OCI-LY1 (cell line): ENCODE data around the gene PMAIP1.

ENCODE experiments used
- H2AFZ ChIP-seq: fragments of 200-600 bp; sonication (generic), shearing (Covaris generic); 2 replicates; pipeline ENCODE4 v1.6.0; 2014; ENCODE audit warnings: antibody characterized with exemption, mild to moderate bottlenecking, low read length
- H3F3A ChIP-seq: fragments of 200-600 bp; sonication (generic), shearing (Covaris generic); 2 replicates; pipeline ENCODE4 v1.6.0; 2014; ENCODE audit warnings: mild to moderate bottlenecking, antibody characterized with exemption, low read length, moderate library complexity; ENCODE audit not compliant: insufficient read depth
- H3K27ac ChIP-seq: fragments of 200-600 bp; sonication (generic); 2 replicates; pipeline ENCODE4 v1.5.1; 2014; ENCODE audit warnings: low read length, mixed run types, mild to moderate bottlenecking, low read depth; ENCODE audit not compliant: poor library complexity, severe bottlenecking
- H3K27me3 ChIP-seq: fragments of 200-600 bp; sonication (generic); 2 replicates; pipeline ENCODE4 v1.6.0; 2014; ENCODE audit warnings: antibody characterized with exemption, mild to moderate bottlenecking, low read length, moderate library complexity; ENCODE audit not compliant: insufficient read depth
- H3K36me3 ChIP-seq: fragments of 200-600 bp; sonication (generic); 2 replicates; pipeline ENCODE4 v1.6.1; 2014; ENCODE audit warnings: mild to moderate bottlenecking, antibody characterized with exemption, low read length, moderate library complexity, mixed read lengths; ENCODE audit not compliant: insufficient read depth
- H3K4me1 ChIP-seq: fragments of 200-600 bp; sonication (generic); 2 replicates; pipeline ENCODE4 v1.5.1; 2014; ENCODE audit warnings: mild to moderate bottlenecking, low read length, moderate library complexity; ENCODE audit not compliant: insufficient read depth, severe bottlenecking
- H3K4me2 ChIP-seq: fragments of 200-600 bp; sonication (generic), shearing (Covaris generic); 2 replicates; pipeline ENCODE4 v1.6.1; 2014; ENCODE audit warnings: low read length
- H3K4me3 ChIP-seq: fragments of 200-600 bp; sonication (generic); 2 replicates; pipeline ENCODE4 v1.5.1; 2014; ENCODE audit warnings: low read length, low read depth, mild to moderate bottlenecking, mixed read lengths; ENCODE audit not compliant: poor library complexity, severe bottlenecking
- H3K79me2 ChIP-seq: fragments of 200-600 bp; shearing (Covaris generic); 2 replicates; pipeline ENCODE4 v1.6.1; 2016; ENCODE audit warnings: mixed run types, low read length, mixed read lengths; ENCODE audit not compliant: insufficient read depth
- H3K9ac ChIP-seq: fragments of 200-600 bp; sonication (generic), shearing (Covaris generic); 2 replicates; pipeline ENCODE4 v1.6.1; 2014; ENCODE audit warnings: mild to moderate bottlenecking, low read length, mixed read lengths
- H3K9me2 ChIP-seq: fragments of 200-600 bp; sonication (generic), shearing (Covaris generic); 2 replicates; pipeline ENCODE4 v1.6.1; 2014; ENCODE audit warnings: low read depth, mild to moderate bottlenecking, low read length, mixed read lengths
- H3K9me3 ChIP-seq: fragments of 200-600 bp; shearing (Covaris generic); 2 replicates; pipeline ENCODE4 v1.6.1; 2014; ENCODE audit warnings: low read length, mixed read lengths
- H4K20me1 ChIP-seq: fragments of 200-600 bp; sonication (generic), shearing (Covaris generic); 2 replicates; pipeline ENCODE4 v1.6.0; 2016; ENCODE audit warnings: mild to moderate bottlenecking, low read length; ENCODE audit not compliant: insufficient read depth
- EZH2 ChIP-seq: fragments of 200-600 bp; sonication (generic), shearing (Covaris generic); IDR thresholded peaks from 2 replicates; pipeline ENCODE4 v1.8.0; 2017; ENCODE audit warnings: borderline replicate concordance, mixed run types, mild to moderate bottlenecking, antibody characterized with exemption, low read length, moderate library complexity, mixed read lengths
- TF ChIP-seq, protein P1 (sequence below): fragments of 200-600 bp; sonication (generic), shearing (Covaris generic); IDR thresholded peaks from 2 replicates; pipeline ENCODE4 v1.5.1; 2017; ENCODE audit warnings: mild to moderate bottlenecking, antibody characterized with exemption, low read length, moderate library complexity, mixed read lengths

The PMAIP1 gene

DNA sequence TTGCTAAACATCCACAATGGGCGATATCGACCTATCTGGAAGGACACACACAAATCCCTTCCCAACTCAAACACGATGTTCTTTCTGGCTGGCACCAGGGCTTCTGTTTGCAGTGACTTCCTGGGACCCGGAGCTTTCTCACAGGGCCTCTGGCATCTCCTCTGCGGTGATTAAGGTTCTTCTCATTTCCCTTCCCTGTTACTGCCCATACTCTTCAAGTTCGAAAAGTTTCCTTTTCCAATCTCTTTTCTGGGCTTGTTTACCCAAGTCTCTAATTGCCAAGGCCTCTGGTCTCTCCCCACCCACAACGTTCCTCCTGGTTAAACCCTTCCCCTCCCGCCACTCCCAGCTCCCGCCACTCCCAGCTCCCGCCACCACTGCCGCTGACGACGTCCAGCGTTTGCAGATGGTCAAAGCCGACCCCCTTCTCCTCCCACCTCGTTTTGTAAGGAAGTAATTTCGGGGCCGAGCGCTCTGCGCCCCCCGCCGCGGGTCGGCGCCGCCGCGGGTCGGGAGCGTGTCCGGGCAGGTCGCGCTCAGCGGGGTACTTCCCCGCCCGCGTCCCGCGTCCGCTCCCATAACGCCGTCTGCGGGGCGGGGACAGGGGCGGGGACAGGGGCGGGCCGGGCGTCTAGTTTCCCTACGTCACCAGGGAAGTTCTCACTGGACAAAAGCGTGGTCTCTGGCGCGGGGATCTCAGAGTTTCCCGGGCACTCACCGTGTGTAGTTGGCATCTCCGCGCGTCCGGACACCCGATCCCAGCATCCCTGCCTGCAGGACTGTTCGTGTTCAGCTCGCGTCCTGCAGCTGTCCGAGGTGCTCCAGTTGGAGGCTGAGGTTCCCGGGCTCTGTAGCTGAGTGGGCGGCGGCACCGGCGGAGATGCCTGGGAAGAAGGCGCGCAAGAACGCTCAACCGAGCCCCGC lies at the start of gene PMAIP1:
Gene PMAIP1 (plus strand): TSS at position 699 of the 924 bp plus-strand sequence. CDS start 182 bp downstream, at position 881.
- H3F3A ChIP-seq = peaks cover 6% of the 10 kb centered on the region; the same call in 1 of the 2 replicates
- no peak within 1 kb of the TSS for H2AFZ ChIP-seq
- H3K36me3 ChIP-seq = peaks cover 56% of the 10 kb centered on the region
- H3K4me1 ChIP-seq = peaks cover 36% of the 10 kb centered on the region
- H3K4me2 ChIP-seq = peak within 1 kb of the TSS; percentile 89
- no peaks in the 10 kb centered on the region for H3K9me2 ChIP-seq
- no peak for TF ChIP-seq EZH2
- TF ChIP-seq, protein P1, sequence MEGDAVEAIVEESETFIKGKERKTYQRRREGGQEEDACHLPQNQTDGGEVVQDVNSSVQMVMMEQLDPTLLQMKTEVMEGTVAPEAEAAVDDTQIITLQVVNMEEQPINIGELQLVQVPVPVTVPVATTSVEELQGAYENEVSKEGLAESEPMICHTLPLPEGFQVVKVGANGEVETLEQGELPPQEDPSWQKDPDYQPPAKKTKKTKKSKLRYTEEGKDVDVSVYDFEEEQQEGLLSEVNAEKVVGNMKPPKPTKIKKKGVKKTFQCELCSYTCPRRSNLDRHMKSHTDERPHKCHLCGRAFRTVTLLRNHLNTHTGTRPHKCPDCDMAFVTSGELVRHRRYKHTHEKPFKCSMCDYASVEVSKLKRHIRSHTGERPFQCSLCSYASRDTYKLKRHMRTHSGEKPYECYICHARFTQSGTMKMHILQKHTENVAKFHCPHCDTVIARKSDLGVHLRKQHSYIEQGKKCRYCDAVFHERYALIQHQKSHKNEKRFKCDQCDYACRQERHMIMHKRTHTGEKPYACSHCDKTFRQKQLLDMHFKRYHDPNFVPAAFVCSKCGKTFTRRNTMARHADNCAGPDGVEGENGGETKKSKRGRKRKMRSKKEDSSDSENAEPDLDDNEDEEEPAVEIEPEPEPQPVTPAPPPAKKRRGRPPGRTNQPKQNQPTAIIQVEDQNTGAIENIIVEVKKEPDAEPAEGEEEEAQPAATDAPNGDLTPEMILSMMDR = peak; percentile 19; the same call in 1 of the 2 replicates
- H3K79me2 ChIP-seq = peaks cover 55% of the 10 kb centered on the region
- H3K27ac ChIP-seq = peak within 1 kb of the TSS; percentile 96
- H3K4me3 ChIP-seq = peak within 1 kb of the TSS; percentile 94
- H3K9me3 ChIP-seq = no peaks in the 10 kb centered on the region
- H3K9ac ChIP-seq = peak within 1 kb of the TSS; percentile 95
- H4K20me1 ChIP-seq = no peaks in the 10 kb centered on the region
- no peaks in the 10 kb centered on the region for H3K27me3 ChIP-seq

DNA sequence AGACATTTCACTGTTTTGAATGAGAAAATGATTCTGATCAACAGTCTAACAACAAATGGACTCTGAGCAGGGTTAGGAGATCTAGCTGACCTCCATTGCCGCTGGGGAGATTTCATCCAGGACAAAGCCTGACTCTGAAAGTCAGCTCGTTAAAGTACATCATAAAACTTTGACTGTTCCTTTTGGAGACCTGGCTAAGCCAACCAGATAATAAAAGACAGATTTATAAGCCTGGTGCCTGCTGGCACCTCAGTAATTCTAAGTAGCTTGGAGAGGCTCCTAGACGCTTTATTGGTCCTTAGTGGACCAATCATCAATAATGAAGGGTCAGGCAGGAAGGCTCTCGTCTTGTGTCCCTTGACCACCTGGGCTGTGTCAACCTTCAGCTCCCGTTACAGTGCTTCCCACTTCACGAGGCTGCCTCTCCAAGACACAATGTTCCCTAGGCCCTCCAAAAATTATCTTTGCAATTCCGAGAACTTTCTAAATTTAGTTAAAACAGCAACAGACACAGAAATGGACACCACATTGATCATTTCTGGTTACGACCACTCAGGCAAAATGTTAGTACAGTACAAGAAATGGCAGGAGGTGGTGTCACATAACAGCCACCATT lies 47.9 kb upstream of the PMAIP1 start:
- no peaks in the 10 kb centered on the region for H3K9me3 ChIP-seq
- TF ChIP-seq EZH2 = no peak
- TF ChIP-seq, protein P1 = no peak
- H3F3A ChIP-seq = peaks cover 11% of the 10 kb centered on the region
- H3K36me3 ChIP-seq = no peaks in the 10 kb centered on the region
- H4K20me1 ChIP-seq = no peaks in the 10 kb centered on the region
- H3K79me2 ChIP-seq = no peaks in the 10 kb centered on the region
- no peaks in the 10 kb centered on the region for H3K9me2 ChIP-seq
- H3K4me1 ChIP-seq = peaks cover 83% of the 10 kb centered on the region
- no peak overlapping the region for H3K4me2 ChIP-seq
- H3K27me3 ChIP-seq = no peaks in the 10 kb centered on the region
- no peak overlapping the region for H2AFZ ChIP-seq
- H3K27ac ChIP-seq = peak overlapping the region; percentile 97
- H3K4me3 ChIP-seq = no peak overlapping the region
- no peak overlapping the region for H3K9ac ChIP-seq

DNA sequence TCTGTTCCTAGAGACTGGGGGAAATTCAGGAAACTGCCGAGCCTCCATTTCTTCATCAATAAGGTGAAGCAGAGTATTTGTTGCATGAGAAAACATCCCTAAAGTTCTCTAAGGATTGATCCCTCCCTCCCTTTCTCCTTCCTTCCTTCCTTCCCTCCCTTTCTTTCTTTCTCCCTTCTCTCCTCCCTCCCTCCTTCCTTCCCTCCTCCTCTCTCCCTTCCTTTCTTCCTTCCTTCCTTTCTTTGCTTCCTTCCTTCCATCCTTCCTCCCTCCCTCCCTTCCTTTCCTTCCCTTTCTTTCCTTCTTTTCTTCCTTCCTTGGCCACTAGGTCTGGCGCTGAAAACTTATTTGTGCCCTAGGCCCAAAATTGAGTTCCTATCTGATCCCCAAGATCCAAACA lies 47.2 kb upstream of the PMAIP1 start:
- TF ChIP-seq, protein P1 = no peak
- no peak for TF ChIP-seq EZH2
- Histone ChIP-seq H3K79me2 (no peaks in the 10 kb centered on the region), H2AFZ (no peak overlapping the region), H3K27me3 (no peaks in the 10 kb centered on the region), H3K9ac (no peak overlapping the region), H3K9me2 (no peaks in the 10 kb centered on the region), H3K9me3 (no peaks in the 10 kb centered on the region), H3F3A (peaks cover 11% of the 10 kb centered on the region), H3K4me1 (peaks cover 83% of the 10 kb centered on the region), H3K4me3 (no peak overlapping the region), H3K27ac (no peak overlapping the region), H3K36me3 (no peaks in the 10 kb centered on the region), H3K4me2 (no peak overlapping the region), H4K20me1 (no peaks in the 10 kb centered on the region)
